Naive thymus-derived CD8-positive, alpha-beta T cell (primary cell): Measurements from ENCODE around the gene MYBPHL. TPM values are rescaled to one million over a fixed set of nuclear protein-coding genes. Genes with fewer than 3 reads are reported as not detected.

ENCODE experiments used
- ATAC-seq, 2 donors: fragments of 150-1000 bp; cut with Tn5 transposase in 1 of 2; sonication (Bioruptor Pico), chemical (Tn5 transposase) in 1 of 2; 1 replicate in 1 of 2; 2 replicates in 1 of 2; pipeline ENCODE4 v1.10.0; 2021; ENCODE audit warnings: mild to moderate bottlenecking in 2 of 2, moderate library complexity in 2 of 2
- POLR2A ChIA-PET: fragments of 350-600 bp; sonication (Branson Sonifier 250); formaldehyde crosslinking; loops from one replicate; lab custom pipeline; 2021; ENCODE audit warnings: antibody characterized with exemption; lab: Charles Lee
- DNase-seq, 10 donors: peaks; one replicate each; pipeline versions ENCODE4 v3.0.0 to v3.0.0-alpha.2; 2020 to 2022
- H3K27ac Mint-ChIP-seq, 10 donors: one replicate each; pipeline ENCODE4 v1.8.0; 2020 to 2022; ENCODE audit warnings: mild to moderate bottlenecking in 10 of 10, mixed read lengths in 10 of 10, moderate library complexity in 4 of 10, inconsistent platforms in 1 of 10
- H3K27me3 Mint-ChIP-seq, 5 donors: one replicate each; pipeline ENCODE4 v1.8.0; 2021 to 2022; ENCODE audit warnings: mixed read lengths in 5 of 5
- H3K36me3 Mint-ChIP-seq, 3 donors: one replicate each; pipeline ENCODE4 v1.8.0; 2020 to 2022; ENCODE audit warnings: mixed read lengths in 3 of 3, mild to moderate bottlenecking in 2 of 3, inconsistent platforms in 1 of 3
- H3K4me1 Mint-ChIP-seq, 4 donors: one replicate each; pipeline ENCODE4 v1.8.0; 2021 to 2022; ENCODE audit warnings: mixed read lengths in 4 of 4
- H3K4me3 Mint-ChIP-seq, 10 donors: one replicate each; pipeline ENCODE4 v1.8.0; 2020 to 2022; ENCODE audit warnings: mild to moderate bottlenecking in 10 of 10, mixed read lengths in 10 of 10, moderate library complexity in 6 of 10, inconsistent platforms in 1 of 10
- H3K9me3 Mint-ChIP-seq, 9 donors: one replicate each; pipeline ENCODE4 v1.8.0; 2020 to 2022; ENCODE audit warnings: mixed read lengths in 9 of 9, mild to moderate bottlenecking in 3 of 9, inconsistent platforms in 1 of 9, moderate library complexity in 1 of 9
- polyA plus RNA-seq, 3 donors: library from polyadenylated mRNA; unstranded; fragments of 300-500 nt; fragmentation: Illumina TruSeq; gene quantifications; one replicate each; pipeline ENCODE4 v1.2.3, GENCODE V29; 2021
- total RNA-seq, 8 experiments: library from RNA in 2 of 8; stranded (reverse) in 2 of 8; gene quantifications; one replicate each; pipeline ENCODE4 v1.2.3 and lab custom pipeline; 2021 to 2026

MYBPHL gene, protein sequence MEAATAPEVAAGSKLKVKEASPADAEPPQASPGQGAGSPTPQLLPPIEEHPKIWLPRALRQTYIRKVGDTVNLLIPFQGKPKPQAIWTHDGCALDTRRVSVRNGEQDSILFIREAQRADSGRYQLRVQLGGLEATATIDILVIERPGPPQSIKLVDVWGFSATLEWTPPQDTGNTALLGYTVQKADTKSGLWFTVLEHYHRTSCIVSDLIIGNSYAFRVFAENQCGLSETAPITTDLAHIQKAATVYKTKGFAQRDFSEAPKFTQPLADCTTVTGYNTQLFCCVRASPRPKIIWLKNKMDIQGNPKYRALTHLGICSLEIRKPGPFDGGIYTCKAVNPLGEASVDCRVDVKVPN
- total RNA-seq: not detected
- polyA plus RNA-seq: not detected
- total RNA-seq (lab: John Stamatoyannopoulos, UW): 0 reads per million in 6 experiments

DNA sequence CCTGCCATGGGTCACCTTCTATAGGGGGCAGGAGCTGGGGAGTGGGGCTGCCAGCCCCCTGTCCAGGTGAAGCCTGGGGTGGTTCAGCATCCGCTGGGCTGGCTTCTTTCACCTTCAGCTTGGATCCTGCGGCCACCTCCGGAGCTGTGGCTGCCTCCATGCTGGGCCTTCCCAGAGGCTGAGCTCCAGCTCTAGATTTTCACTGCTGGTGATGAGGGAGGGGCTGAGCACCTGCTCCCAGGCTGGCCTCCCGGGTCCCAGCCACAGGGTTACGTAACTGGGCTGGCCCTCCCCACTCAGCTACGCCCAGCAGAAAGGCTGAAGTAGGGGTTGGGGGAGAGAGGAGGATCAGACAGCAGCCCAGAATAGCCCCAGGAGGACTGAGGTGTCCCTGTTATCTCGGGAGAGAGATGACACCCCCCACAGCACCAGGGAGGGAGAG is at the start of gene MYBPHL:
Gene MYBPHL, minus strand, starts transcription at position 180 of the 442 bp plus-strand sequence. Its CDS starts 20 bp downstream, at position 160.
- Mint-ChIP-seq H3K4me3 (no peak within 1 kb of the TSS), H3K27ac (no peak within 1 kb of the TSS), H3K27me3 (peaks cover 0 to 8% (median 1%) of the 10 kb centered on the region in 5 donors), H3K4me1 (peaks cover 0 to 10% (median 0%) of the 10 kb centered on the region in 4 donors), H3K36me3 (no peaks in the 10 kb centered on the region), H3K9me3 (no peaks in the 10 kb centered on the region)
- POLR2A ChIA-PET: no interaction called here
- DNase-seq: no peak
- no peak for ATAC-seq

DNA sequence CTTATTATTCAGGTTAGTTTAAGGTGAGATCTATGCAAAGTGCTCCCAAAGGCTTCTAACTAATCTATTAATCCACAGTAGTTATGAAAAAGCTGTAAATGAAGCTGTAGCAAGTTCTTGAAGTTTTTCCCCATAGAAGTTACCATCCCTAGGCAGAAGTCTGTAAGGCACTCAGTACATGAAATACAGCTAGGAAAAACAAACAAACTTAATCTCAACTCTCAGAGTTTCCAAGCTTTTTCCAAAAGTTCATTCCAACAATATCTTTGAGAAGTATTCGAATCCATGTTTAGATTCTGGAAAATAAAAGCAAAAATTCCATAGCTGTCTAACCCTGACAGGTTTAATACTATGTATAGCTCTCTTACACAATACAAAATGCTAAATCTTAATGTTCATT is 49.7 kb upstream of the MYBPHL start:
- Mint-ChIP-seq H3K27me3 (no peaks in the 10 kb centered on the region), H3K27ac (no peak overlapping the region), H3K4me1 (no peaks in the 10 kb centered on the region), H3K9me3 (no peaks in the 10 kb centered on the region), H3K36me3 (no peaks in the 10 kb centered on the region), H3K4me3 (no peak overlapping the region)
- DNase-seq (no peak), ATAC-seq (no peak)
- POLR2A ChIA-PET: interaction anchor here (0.6 kb wide), 1 partner anchor 115 kb away, joined by 3 read pairs; no protein-coding TSS in a partner anchor

DNA sequence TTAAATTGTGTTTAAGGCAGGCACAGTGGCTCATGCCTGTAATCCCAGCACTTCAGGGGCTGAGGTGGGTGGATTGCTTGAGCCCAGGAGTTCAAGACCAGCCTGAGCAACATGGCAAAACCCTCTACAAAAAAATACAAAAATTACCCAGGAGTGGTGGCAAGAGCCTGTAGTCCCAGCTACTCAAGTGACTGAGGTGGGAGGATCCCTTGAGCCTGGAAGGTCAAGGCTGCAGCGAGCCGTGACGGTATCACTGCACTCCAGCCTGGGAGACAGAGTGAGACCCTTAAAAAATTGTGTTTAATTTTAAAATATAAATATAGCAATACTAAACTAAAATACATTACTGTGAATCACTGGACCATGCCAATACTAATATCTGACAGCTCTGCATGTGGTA is 48.1 kb upstream of the MYBPHL start:
- H3K27me3 Mint-ChIP-seq: no peaks in the 10 kb centered on the region
- no peak overlapping the region for H3K4me3 Mint-ChIP-seq
- no peaks in the 10 kb centered on the region for H3K4me1 Mint-ChIP-seq
- no peak overlapping the region for H3K27ac Mint-ChIP-seq
- DNase-seq (no peak), ATAC-seq (no peak)
- POLR2A ChIA-PET: no interaction called here
- H3K36me3 Mint-ChIP-seq: no peaks in the 10 kb centered on the region
- H3K9me3 Mint-ChIP-seq: no peaks in the 10 kb centered on the region

DNA sequence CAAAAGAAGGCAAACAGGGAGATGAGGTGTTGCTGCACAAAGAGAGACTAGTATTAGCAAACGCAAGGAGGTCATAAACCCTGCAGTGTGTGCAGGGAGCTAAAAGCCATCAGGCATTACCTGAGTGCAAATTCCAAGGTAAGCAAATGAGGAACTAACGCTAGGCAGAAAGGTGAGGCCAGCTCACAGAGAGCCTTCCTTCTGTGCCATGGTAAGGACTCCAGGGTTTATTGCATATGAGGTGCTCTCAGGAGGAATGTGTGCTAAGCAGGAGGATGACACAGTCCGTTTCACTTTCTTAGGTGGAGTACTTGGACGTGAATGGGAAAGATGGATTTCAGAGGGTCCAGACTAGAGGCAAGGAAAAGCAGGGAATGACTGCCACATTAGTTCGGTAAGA is 44.6 kb upstream of the MYBPHL start:
- Mint-ChIP-seq H3K4me1 (no peaks in the 10 kb centered on the region), H3K36me3 (no peaks in the 10 kb centered on the region), H3K27me3 (no peaks in the 10 kb centered on the region), H3K4me3 (no peak overlapping the region), H3K27ac (no peak overlapping the region), H3K9me3 (no peaks in the 10 kb centered on the region)
- DNase-seq (no peak), ATAC-seq (no peak)
- POLR2A ChIA-PET: no interaction called here

DNA sequence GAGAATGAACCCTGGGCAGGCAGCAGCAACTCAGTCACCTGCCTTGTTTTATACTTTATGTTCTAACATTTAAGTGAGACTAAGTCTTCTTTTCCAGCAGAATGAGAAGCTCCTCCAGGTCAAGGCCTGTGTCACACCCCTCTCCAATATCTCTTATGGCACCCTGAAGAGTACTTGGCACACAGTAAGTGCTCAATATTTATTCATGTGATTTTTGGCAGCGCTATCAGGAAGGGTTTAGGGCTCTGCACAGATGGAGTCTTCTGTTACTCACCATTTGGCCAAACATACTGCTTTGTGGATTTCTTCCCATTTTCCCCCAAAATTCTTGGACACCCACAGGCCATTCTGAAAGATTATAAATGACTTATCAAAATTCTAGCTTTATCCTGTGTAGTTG is 43.8 kb upstream of the MYBPHL start:
- POLR2A ChIA-PET: no interaction called here
- no peak overlapping the region for H3K27ac Mint-ChIP-seq
- H3K36me3 Mint-ChIP-seq: no peaks in the 10 kb centered on the region
- no peaks in the 10 kb centered on the region for H3K4me1 Mint-ChIP-seq
- no peaks in the 10 kb centered on the region for H3K9me3 Mint-ChIP-seq
- ATAC-seq: no peak
- no peaks in the 10 kb centered on the region for H3K27me3 Mint-ChIP-seq
- DNase-seq: no peak
- no peak overlapping the region for H3K4me3 Mint-ChIP-seq

DNA sequence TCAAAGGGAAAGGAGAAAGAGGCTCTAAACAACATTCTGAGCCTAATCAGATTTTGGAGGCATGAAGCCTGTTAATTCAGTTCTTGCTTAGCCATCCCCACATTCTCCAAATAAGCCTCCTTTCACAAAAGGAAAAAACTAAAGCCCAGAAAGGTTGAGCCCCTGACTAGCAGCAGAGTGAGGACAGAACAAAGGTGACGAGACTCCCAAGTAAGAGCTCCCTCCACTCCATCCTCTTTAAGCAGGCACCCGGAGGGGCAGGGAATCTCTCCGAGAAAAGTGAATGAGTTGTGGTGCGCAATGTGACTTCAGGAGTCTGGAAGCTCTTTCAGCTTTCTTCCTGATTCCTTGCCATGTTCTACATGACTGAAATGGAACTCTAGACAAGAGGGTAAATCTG is 43.4 kb upstream of the MYBPHL start:
- no peak for ATAC-seq
- Mint-ChIP-seq H3K27ac (no peak overlapping the region), H3K27me3 (no peaks in the 10 kb centered on the region), H3K4me1 (no peaks in the 10 kb centered on the region), H3K9me3 (no peaks in the 10 kb centered on the region), H3K36me3 (no peaks in the 10 kb centered on the region), H3K4me3 (no peak overlapping the region)
- no peak for DNase-seq
- POLR2A ChIA-PET: no interaction called here

DNA sequence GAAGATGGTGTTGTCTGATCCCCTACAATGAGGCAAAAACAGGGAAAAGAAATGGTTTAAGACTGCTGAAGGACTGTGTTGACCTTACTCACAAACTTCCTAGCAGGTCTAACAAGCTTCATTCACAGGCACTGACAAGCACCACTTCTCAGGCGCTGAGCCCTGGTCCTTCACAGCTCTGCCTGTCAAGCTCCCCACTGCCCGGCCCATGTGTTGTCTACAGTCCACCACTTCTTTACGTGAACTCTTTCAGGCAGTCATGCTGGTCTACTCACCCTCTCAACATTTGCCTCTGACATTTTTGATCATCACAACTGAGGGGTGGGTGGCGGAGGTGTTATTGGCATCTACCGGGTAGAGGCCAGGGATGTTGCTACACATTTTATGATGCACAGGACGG is 40.7 kb upstream of the MYBPHL start:
- POLR2A ChIA-PET: no interaction called here
- H3K27me3 Mint-ChIP-seq: no peaks in the 10 kb centered on the region
- DNase-seq: no peak
- no peak overlapping the region for H3K4me3 Mint-ChIP-seq
- no peak overlapping the region for H3K27ac Mint-ChIP-seq
- no peaks in the 10 kb centered on the region for H3K9me3 Mint-ChIP-seq
- H3K4me1 Mint-ChIP-seq: no peaks in the 10 kb centered on the region
- ATAC-seq: no peak
- no peaks in the 10 kb centered on the region for H3K36me3 Mint-ChIP-seq

DNA sequence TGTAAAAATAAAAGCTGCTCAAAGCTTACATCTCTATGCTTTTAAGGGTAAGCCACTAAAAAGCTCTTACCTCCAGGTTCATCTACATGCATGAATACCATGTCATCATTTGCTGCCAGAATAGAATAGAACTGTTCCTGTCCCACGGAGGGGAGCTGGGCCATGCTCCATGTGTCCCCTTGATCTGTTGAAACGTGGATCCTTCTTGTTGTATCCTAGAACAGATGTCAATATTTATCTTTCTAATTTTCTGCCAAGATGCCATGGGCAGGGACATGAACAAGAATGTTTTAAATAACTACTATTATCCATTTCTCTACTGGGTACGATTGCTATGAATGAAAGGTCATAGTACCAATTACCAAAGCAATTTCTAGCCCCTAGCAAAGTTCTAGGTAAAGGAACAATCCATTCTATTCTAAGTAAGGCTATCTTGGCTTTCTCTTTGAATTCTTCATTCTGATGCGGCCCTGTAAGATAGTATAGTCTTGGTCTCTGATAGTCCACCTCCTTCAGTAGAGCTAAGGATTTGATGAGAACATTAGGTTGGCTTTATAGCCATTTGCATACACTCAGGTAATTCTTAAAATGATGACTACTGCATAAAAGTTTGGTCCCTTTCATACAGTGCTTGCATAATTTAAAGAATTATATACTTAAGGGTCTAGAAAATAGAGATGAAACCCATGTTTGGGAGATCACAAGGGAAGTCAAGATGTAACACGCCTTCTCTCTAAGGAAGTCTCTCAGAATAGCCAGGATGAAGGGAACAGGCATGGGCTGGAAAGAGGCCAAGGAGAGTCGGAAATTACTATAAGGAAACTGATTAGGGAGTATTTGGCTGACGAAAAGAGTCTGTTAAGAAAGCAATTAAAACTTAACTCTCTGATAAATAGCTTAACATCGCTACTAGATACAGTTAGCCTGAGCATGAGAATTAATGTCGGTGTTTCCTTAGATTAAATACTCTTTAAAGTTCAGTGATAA is 35.4 kb upstream of the MYBPHL start:
- ATAC-seq (no peak), DNase-seq (no peak)
- POLR2A ChIA-PET: no interaction called here
- Mint-ChIP-seq H3K9me3 (no peaks in the 10 kb centered on the region), H3K4me3 (no peak overlapping the region), H3K27me3 (no peaks in the 10 kb centered on the region), H3K27ac (no peak overlapping the region), H3K36me3 (no peaks in the 10 kb centered on the region), H3K4me1 (no peaks in the 10 kb centered on the region)

DNA sequence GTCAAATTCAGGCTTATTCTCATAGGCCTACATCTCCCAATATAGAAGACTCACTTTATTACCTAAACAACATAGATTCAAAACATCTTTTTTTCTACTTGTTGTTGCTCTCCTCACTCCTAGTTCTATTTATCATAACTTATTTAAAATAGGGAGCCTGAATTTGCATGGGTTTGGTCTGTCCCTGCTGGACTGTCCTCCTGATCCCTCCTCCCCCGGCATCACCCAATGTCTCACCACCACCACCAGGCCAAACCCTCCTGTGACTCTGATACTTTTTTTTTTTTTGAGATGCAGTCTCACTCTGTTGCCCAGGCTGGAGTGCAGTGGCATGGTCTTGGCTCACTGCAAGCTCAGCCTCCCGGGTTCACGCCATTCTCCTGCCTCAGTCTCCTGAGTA is 31.8 kb upstream of the MYBPHL start:
- no peak for ATAC-seq
- no peak for DNase-seq
- Mint-ChIP-seq H3K27ac (no peak overlapping the region), H3K27me3 (no peaks in the 10 kb centered on the region), H3K36me3 (peaks cover 0 to 3% (median 0%) of the 10 kb centered on the region in 3 donors), H3K4me1 (peaks cover 0 to 2% (median 0%) of the 10 kb centered on the region in 4 donors), H3K9me3 (no peaks in the 10 kb centered on the region), H3K4me3 (no peak overlapping the region)
- POLR2A ChIA-PET: no interaction called here

DNA sequence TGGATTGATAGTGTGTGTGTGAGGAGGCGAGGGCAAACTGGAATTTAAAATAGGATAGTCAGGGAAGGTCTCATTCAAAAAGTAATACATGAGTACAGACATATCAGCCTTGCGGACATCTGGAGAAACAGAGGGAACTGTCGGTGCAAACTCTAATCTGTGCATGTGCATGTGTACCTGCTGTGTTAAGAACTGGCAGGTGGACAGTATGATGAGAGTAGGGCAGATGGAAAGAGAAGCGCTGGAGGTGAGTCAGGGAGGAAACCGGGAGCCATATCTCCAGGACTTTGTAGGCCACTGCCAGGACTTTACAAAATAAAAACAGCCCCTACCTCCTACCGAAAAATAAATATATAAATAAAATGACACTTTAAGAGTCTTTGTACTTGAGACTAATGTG is 31.3 kb upstream of the MYBPHL start:
- H3K4me1 Mint-ChIP-seq: peaks cover 0 to 2% (median 0%) of the 10 kb centered on the region in 4 donors
- H3K27me3 Mint-ChIP-seq: no peaks in the 10 kb centered on the region
- H3K27ac Mint-ChIP-seq: peak overlapping the region in 1 of 10 donors; percentile 48
- ATAC-seq (no peak), DNase-seq (no peak)
- POLR2A ChIA-PET: no interaction called here
- no peak overlapping the region for H3K4me3 Mint-ChIP-seq
- H3K36me3 Mint-ChIP-seq: peaks cover 0 to 5% (median 0%) of the 10 kb centered on the region in 3 donors
- no peaks in the 10 kb centered on the region for H3K9me3 Mint-ChIP-seq

DNA sequence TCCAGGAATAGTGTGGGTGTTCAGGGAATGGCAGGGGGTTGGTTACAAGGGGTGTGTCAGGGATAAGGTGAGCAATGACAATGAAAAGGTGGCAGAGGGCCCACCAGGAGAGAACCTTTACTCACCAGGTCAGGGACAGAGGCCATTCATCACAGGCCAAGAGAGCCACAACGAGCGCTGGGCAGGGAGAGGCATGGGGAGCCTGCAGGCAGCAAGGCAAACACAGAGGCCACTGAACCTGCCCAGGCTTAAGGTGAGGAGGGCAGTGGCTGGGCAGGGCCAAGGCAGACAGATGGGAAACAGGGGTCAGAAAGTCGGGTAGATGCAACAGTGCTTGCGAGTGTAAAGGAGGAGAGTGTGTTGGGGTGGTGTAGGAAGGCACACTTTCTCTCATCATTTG is 28.3 kb upstream of the MYBPHL start:
- Mint-ChIP-seq H3K36me3 (peaks cover 10 to 17% (median 14%) of the 10 kb centered on the region in 3 donors), H3K9me3 (peaks cover 5 to 25% (median 12%) of the 10 kb centered on the region in 9 donors), H3K4me3 (no peak overlapping the region), H3K27me3 (no peaks in the 10 kb centered on the region), H3K27ac (peak overlapping the region in 1 of 10 donors; percentile 70), H3K4me1 (peaks cover 0 to 2% (median 0%) of the 10 kb centered on the region in 4 donors)
- no peak for ATAC-seq
- no peak for DNase-seq
- POLR2A ChIA-PET: no interaction called here

DNA sequence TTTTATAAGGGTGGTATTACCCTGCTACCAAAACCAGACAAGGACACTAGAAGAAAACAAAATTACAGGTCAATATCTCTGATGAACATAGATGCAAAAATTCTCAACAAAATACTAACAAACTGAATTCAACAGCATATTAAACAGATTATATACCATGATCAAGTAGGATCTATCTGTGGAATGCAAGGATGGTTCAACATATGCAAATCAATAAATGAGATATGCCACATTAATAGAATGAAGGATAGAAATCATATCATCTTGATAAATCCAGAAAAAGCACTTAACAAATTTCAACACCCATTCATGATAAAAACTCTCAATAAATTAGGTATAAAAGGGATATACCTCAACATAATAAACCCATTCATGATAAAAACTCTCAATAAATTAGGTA is 24.3 kb upstream of the MYBPHL start:
- POLR2A ChIA-PET: no interaction called here
- H3K36me3 Mint-ChIP-seq: peaks cover 14 to 22% (median 22%) of the 10 kb centered on the region in 3 donors
- peaks cover 0 to 2% (median 0%) of the 10 kb centered on the region in 4 donors for H3K4me1 Mint-ChIP-seq

DNA sequence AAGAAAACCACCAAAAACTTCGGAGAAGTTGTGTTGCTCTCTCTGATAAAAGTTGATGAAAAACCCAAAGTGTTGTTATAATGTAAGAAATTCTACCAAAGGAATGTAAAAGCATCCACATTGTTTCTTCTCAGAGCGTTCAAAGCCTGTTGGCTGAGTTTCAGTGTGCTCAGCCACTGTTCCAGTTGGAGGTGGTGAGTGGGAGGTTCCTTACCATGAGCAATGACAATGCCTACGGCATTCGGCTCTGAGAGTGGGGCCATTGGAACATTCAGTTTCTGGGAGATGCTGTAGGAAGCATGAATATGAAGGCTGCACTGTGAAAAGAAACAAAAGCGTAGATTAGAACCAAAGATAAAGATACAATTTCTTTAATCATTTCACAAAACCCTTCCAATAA is 20.5 kb upstream of the MYBPHL start:
- DNase-seq (no peak), ATAC-seq (no peak)
- H3K4me1 Mint-ChIP-seq: no peaks in the 10 kb centered on the region
- H3K27me3 Mint-ChIP-seq: no peaks in the 10 kb centered on the region
- peaks cover 9 to 28% (median 19%) of the 10 kb centered on the region in 9 donors for H3K9me3 Mint-ChIP-seq
- no peak overlapping the region for H3K4me3 Mint-ChIP-seq
- POLR2A ChIA-PET: no interaction called here
- H3K36me3 Mint-ChIP-seq: peaks cover 5 to 22% (median 19%) of the 10 kb centered on the region in 3 donors
- H3K27ac Mint-ChIP-seq: no peak overlapping the region

More for the DNA sequence above, 24.3 kb upstream of the MYBPHL start:
- DNase-seq: no peak
- Mint-ChIP-seq H3K27me3 (no peaks in the 10 kb centered on the region), H3K9me3 (peaks cover 9 to 32% (median 20%) of the 10 kb centered on the region in 9 donors), H3K27ac (no peak overlapping the region), H3K4me3 (no peak overlapping the region)
- no peak for ATAC-seq
